ENCODE results near the gene PIEZO1.

Gene PIEZO1

DNA sequence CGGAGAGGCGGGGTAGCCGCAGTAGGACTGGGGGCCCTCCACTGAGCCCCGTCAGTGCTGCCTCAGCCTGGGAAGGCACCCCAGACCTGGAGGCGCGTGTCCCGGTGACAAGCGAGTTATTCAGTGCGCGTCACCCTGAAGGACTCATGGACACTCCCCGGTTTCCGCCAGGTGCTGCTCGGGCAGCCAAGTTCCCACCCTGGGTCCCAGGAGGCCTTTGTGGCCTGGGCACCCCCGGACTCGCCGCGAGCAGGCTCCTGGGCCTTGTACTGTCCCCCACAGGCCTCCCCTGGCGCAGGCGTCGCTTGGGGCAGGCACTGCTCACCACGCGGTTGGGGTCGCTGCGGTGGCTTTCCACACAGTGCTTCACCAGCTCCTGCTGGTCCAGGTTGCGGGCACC is 86.4 kb downstream of the PIEZO1 start:
- H3K14ac ChIP-seq (ENCODE audit: low read length) = no peak overlapping the region
- no peak for DNase-seq
- H4K12ac ChIP-seq (ENCODE audit: low read depth, low read length) = no peak overlapping the region
- H3K4ac ChIP-seq (ENCODE audit: low read depth, low read length) = no peak overlapping the region
- no peaks in the 10 kb centered on the region for H3K4me1 ChIP-seq (ENCODE audit: control insufficient read depth in 1 of 2, insufficient read depth in 2 of 2, low read length in 2 of 2)
- no peak overlapping the region for H3K23ac ChIP-seq (ENCODE audit: low read length)
- H3K4me2 ChIP-seq (ENCODE audit: low read length) = no peak overlapping the region
- peaks cover 27 to 29% of the 10 kb centered on the region in 2 experiments for H3K36me3 ChIP-seq (ENCODE audit: control insufficient read depth in 1 of 2, insufficient read depth in 2 of 2, low read length in 2 of 2)
- no peak overlapping the region for H2BK12ac ChIP-seq (ENCODE audit: low read length)
- H2AK5ac ChIP-seq (ENCODE audit: low read length) = no peak overlapping the region
- no peaks in the 10 kb centered on the region for H3K79me2 ChIP-seq (ENCODE audit: control insufficient read depth, insufficient read depth, low read length, poor library complexity)
- H2BK5ac ChIP-seq (ENCODE audit: low read depth, low read length, poor library complexity) = no peak overlapping the region
- no peak overlapping the region for H4K91ac ChIP-seq (ENCODE audit: low read depth, low read length)
- no peaks in the 10 kb centered on the region for H3K27me3 ChIP-seq (ENCODE audit: insufficient read depth, low read length)
- WGBS (ENCODE audit: extremely low coverage, insufficient coverage, insufficient read length) = no CpG with 5 or more reads among the region's 25 CpGs
- peaks cover 2% of the 10 kb centered on the region for H3K9me3 ChIP-seq (ENCODE audit: insufficient read depth, low read depth, low read length)
- no peak overlapping the region for H4K8ac ChIP-seq (ENCODE audit: low read depth, low read length)
- H3K9ac ChIP-seq (ENCODE audit: low read length) = no peak overlapping the region
- no peak overlapping the region for H2BK120ac ChIP-seq (ENCODE audit: insufficient read depth, low read length, poor library complexity)
- H3K18ac ChIP-seq (ENCODE audit: low read length) = no peak overlapping the region
- no peak overlapping the region for H2AFZ ChIP-seq (ENCODE audit: insufficient read depth, low read length, poor library complexity)
- no peaks in the 10 kb centered on the region for H3K79me1 ChIP-seq (ENCODE audit: low read length)
- H3K4me3 ChIP-seq (ENCODE audit: low read depth, low read length) = no peak overlapping the region
- H3K27ac ChIP-seq (ENCODE audit: low read depth, low read length) = no peak overlapping the region

DNA sequence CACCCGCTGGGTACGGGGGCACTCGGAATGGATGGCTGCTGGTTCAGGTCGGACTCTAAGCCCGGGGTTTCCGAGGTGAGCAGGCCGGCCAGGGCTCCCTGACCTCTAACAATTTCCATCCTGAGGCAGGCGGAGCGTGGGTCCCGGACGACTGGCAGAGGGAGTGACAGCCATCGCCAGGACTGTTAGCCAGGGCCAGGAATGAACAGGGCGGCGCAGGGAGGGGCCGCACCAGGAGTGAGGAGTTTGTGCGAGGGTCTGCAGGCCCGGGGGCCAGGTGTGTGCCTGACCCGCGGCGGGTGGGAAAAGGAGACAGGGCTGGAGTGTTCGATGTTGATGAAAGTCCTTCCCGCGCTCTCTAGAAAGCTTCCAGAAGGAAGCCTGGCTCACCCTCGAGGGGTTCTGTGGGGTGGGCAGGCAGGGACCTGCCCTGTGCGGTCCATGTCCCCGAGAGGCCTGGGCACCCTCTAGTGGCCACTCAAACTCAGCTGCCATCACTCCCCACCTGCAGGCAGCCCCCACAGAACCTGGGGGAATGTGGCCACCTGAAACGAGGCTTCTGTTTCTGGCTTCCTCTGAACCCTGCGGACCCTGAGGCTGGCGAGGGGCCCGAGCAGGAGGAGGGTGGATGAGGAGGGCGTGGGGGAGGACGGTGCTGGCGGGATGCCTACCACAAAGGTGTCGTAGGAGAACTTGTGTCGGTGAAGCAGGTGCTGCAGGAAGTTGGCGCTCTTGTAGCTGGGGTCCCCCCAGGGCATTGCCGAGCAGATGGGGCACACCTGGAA is 87.0 kb downstream of the PIEZO1 start:
- no peak overlapping the region for H3K23ac ChIP-seq (ENCODE audit: low read length)
- H3K4me2 ChIP-seq (ENCODE audit: low read length) = no peak overlapping the region
- H2BK5ac ChIP-seq (ENCODE audit: low read depth, low read length, poor library complexity) = no peak overlapping the region
- no peak overlapping the region for H4K12ac ChIP-seq (ENCODE audit: low read depth, low read length)
- H3K4me1 ChIP-seq (ENCODE audit: control insufficient read depth in 1 of 2, insufficient read depth in 2 of 2, low read length in 2 of 2) = no peaks in the 10 kb centered on the region
- no peak overlapping the region for H2BK12ac ChIP-seq (ENCODE audit: low read length)
- H3K4me3 ChIP-seq (ENCODE audit: low read depth, low read length) = no peak overlapping the region
- no peaks in the 10 kb centered on the region for H3K79me2 ChIP-seq (ENCODE audit: control insufficient read depth, insufficient read depth, low read length, poor library complexity)
- H3K79me1 ChIP-seq (ENCODE audit: low read length) = no peaks in the 10 kb centered on the region
- no peak overlapping the region for H3K9ac ChIP-seq (ENCODE audit: low read length)
- no peak for DNase-seq
- no peak overlapping the region for H4K8ac ChIP-seq (ENCODE audit: low read depth, low read length)
- peaks cover 27 to 29% of the 10 kb centered on the region in 2 experiments for H3K36me3 ChIP-seq (ENCODE audit: control insufficient read depth in 1 of 2, insufficient read depth in 2 of 2, low read length in 2 of 2)
- no peak overlapping the region for H4K91ac ChIP-seq (ENCODE audit: low read depth, low read length)
- peaks cover 2% of the 10 kb centered on the region for H3K9me3 ChIP-seq (ENCODE audit: insufficient read depth, low read depth, low read length)
- H2AK5ac ChIP-seq (ENCODE audit: low read length) = no peak overlapping the region
- no peak overlapping the region for H3K4ac ChIP-seq (ENCODE audit: low read depth, low read length)
- H3K14ac ChIP-seq (ENCODE audit: low read length) = no peak overlapping the region
- no peak overlapping the region for H3K18ac ChIP-seq (ENCODE audit: low read length)
- no peak overlapping the region for H2AFZ ChIP-seq (ENCODE audit: insufficient read depth, low read length, poor library complexity)
- no peaks in the 10 kb centered on the region for H3K27me3 ChIP-seq (ENCODE audit: insufficient read depth, low read length)
- H2BK120ac ChIP-seq (ENCODE audit: insufficient read depth, low read length, poor library complexity) = no peak overlapping the region
- WGBS (ENCODE audit: extremely low coverage, insufficient coverage, insufficient read length) = no CpG with 5 or more reads among the region's 37 CpGs
- H3K27ac ChIP-seq (ENCODE audit: low read depth, low read length) = no peak overlapping the region

DNA sequence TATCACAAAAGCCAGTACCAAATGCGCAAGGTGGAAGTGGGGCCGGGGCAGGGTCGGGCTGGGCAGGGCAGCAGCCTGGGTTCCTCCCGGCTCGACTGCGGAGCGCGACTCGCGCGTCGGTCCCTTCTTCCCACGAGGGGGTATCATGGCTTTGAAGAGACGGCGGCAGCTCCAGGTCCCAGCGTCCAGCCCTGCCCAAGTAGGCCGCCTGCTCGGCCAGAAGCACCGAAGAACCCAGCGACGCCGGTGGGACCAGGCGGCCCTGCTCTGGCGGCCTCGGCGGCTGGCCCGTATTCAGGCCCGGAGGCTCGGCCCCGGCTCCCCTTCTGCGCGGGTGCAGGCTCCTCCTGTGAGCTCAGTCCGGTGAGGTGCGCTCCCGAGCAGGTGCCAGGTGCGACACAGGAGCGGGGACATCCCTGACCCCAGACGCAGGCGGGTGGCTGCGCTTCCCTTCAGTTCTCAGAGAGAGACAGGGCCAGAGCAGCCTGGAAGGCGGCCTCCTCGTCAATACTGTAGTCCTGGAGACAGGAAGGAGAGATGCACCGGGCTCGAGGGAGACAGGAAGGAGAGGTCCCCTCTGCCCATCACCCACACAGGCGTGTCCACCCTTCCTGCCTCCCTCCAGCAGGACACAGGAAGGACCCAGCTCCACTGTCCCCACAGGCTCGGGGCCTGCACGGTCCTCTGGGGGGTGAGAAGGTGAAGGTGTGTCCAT is 87.7 kb downstream of the PIEZO1 start:
- Histone ChIP-seq H2BK12ac (ENCODE audit: low read length) (no peak overlapping the region), H4K8ac (ENCODE audit: low read depth, low read length) (no peak overlapping the region), H3K4me1 (ENCODE audit: control insufficient read depth in 1 of 2, insufficient read depth in 2 of 2, low read length in 2 of 2) (no peaks in the 10 kb centered on the region), H3K36me3 (ENCODE audit: control insufficient read depth in 1 of 2, insufficient read depth in 2 of 2, low read length in 2 of 2) (peaks cover 26 to 29% of the 10 kb centered on the region in 2 experiments), H2BK5ac (ENCODE audit: low read depth, low read length, poor library complexity) (no peak overlapping the region), H3K23ac (ENCODE audit: low read length) (no peak overlapping the region), H3K79me2 (ENCODE audit: control insufficient read depth, insufficient read depth, low read length, poor library complexity) (no peaks in the 10 kb centered on the region), H3K27ac (ENCODE audit: low read depth, low read length) (no peak overlapping the region), H3K14ac (ENCODE audit: low read length) (no peak overlapping the region), H4K12ac (ENCODE audit: low read depth, low read length) (no peak overlapping the region), H3K18ac (ENCODE audit: low read length) (no peak overlapping the region), H3K9ac (ENCODE audit: low read length) (no peak overlapping the region), H2BK120ac (ENCODE audit: insufficient read depth, low read length, poor library complexity) (no peak overlapping the region), H4K91ac (ENCODE audit: low read depth, low read length) (no peak overlapping the region), H3K79me1 (ENCODE audit: low read length) (no peaks in the 10 kb centered on the region), H3K4ac (ENCODE audit: low read depth, low read length) (no peak overlapping the region), H2AFZ (ENCODE audit: insufficient read depth, low read length, poor library complexity) (no peak overlapping the region), H3K27me3 (ENCODE audit: insufficient read depth, low read length) (no peaks in the 10 kb centered on the region), H3K4me2 (ENCODE audit: low read length) (no peak overlapping the region), H2AK5ac (ENCODE audit: low read length) (no peak overlapping the region), H3K4me3 (ENCODE audit: low read depth, low read length) (no peak overlapping the region), H3K9me3 (ENCODE audit: insufficient read depth, low read depth, low read length) (peaks cover 2% of the 10 kb centered on the region)
- WGBS (ENCODE audit: extremely low coverage, insufficient coverage, insufficient read length) = no CpG with 5 or more reads among the region's 47 CpGs
- no peak for DNase-seq

DNA sequence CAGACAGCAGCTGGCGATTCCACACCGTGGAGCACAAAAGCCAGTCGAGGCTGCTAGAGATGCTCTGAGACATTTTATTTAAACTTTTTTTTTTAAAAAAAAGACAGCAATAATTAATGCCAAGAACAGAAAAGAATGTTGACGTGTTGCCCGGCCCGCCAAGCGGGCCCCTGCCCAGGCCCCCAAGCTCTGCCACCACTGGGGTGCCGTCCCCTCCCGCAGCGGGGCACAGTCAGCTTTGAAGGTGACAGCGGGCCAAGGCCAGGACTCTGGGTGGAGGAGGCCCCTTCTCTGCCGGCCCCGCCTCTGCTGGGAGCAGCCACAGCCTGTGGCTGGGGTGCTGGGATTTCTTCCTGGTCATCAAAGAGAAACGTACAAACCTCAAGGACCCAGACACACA is 88.6 kb downstream of the PIEZO1 start:
- Histone ChIP-seq H4K8ac (ENCODE audit: low read depth, low read length) (no peak overlapping the region), H3K4me3 (ENCODE audit: low read depth, low read length) (no peak overlapping the region), H3K27me3 (ENCODE audit: insufficient read depth, low read length) (no peaks in the 10 kb centered on the region), H4K91ac (ENCODE audit: low read depth, low read length) (no peak overlapping the region), H2AFZ (ENCODE audit: insufficient read depth, low read length, poor library complexity) (no peak overlapping the region), H2BK120ac (ENCODE audit: insufficient read depth, low read length, poor library complexity) (no peak overlapping the region), H3K4ac (ENCODE audit: low read depth, low read length) (no peak overlapping the region), H4K12ac (ENCODE audit: low read depth, low read length) (no peak overlapping the region), H3K14ac (ENCODE audit: low read length) (no peak overlapping the region), H3K9me3 (ENCODE audit: insufficient read depth, low read depth, low read length) (peaks cover 2% of the 10 kb centered on the region), H3K23ac (ENCODE audit: low read length) (no peak overlapping the region), H3K18ac (ENCODE audit: low read length) (no peak overlapping the region), H3K4me2 (ENCODE audit: low read length) (no peak overlapping the region), H3K4me1 (ENCODE audit: control insufficient read depth in 1 of 2, insufficient read depth in 2 of 2, low read length in 2 of 2) (no peaks in the 10 kb centered on the region), H2AK5ac (ENCODE audit: low read length) (no peak overlapping the region), H3K79me2 (ENCODE audit: control insufficient read depth, insufficient read depth, low read length, poor library complexity) (no peaks in the 10 kb centered on the region), H3K36me3 (ENCODE audit: control insufficient read depth in 1 of 2, insufficient read depth in 2 of 2, low read length in 2 of 2) (peaks cover 25 to 29% of the 10 kb centered on the region in 2 experiments), H3K79me1 (ENCODE audit: low read length) (no peaks in the 10 kb centered on the region), H3K27ac (ENCODE audit: low read depth, low read length) (no peak overlapping the region), H2BK5ac (ENCODE audit: low read depth, low read length, poor library complexity) (no peak overlapping the region), H2BK12ac (ENCODE audit: low read length) (no peak overlapping the region), H3K9ac (ENCODE audit: low read length) (no peak overlapping the region)
- no peak for DNase-seq
- no CpG with 5 or more reads among the region's 14 CpGs for WGBS (ENCODE audit: extremely low coverage, insufficient coverage, insufficient read length)

Data from trophoblast cell (in vitro differentiated cells and primary cell).